Natural killer cell (primary cell): Measurements from ENCODE around the gene ZNF32. TPM values are rescaled to one million over a fixed set of nuclear protein-coding genes. Genes with fewer than 3 reads are reported as not detected.

Experiments used
- ATAC-seq, 3 donors: fragments of 150-1000 bp in 2 of 3; fragments of 200-7000 bp in 1 of 3; cut with Tn5 transposase; 1 replicate in 1 of 3; 2 replicates in 2 of 3; pipeline ENCODE4 v1.10.0; 2021; ENCODE audit warnings: mild to moderate bottlenecking in 2 of 3, moderate library complexity in 2 of 3
- DNase-seq, 2 donors: peaks; one replicate each; pipeline versions ENCODE4 v3.0.0 to v3.0.0-alpha.2; 2013 to 2021; ENCODE audit warnings: mixed read lengths in 1 of 2
- H3K27ac ChIP-seq: one replicate; pipeline ENCODE4 v1.5.1; 2013; ENCODE audit warnings: mild to moderate bottlenecking, low read length
- H3K27me3 ChIP-seq: one replicate; pipeline ENCODE4 v1.6.1; 2013; ENCODE audit warnings: low read length; ENCODE audit not compliant: control insufficient read depth, insufficient read depth
- H3K36me3 ChIP-seq: one replicate; pipeline ENCODE4 v1.6.1; 2013; ENCODE audit warnings: low read length; ENCODE audit not compliant: control insufficient read depth, insufficient read depth
- H3K4me1 ChIP-seq: one replicate; pipeline ENCODE4 v1.6.1; 2013; ENCODE audit warnings: low read length; ENCODE audit not compliant: control insufficient read depth, insufficient read depth
- H3K4me3 ChIP-seq: one replicate; pipeline ENCODE4 v1.5.1; 2013; ENCODE audit warnings: low read length
- H3K9me3 ChIP-seq: one replicate; pipeline ENCODE4 v1.6.1; 2013; ENCODE audit warnings: low read length; ENCODE audit not compliant: control insufficient read depth, insufficient read depth
- H3K27ac Mint-ChIP-seq, 2 donors: one replicate each; pipeline ENCODE4 v1.8.0; 2022; ENCODE audit warnings: mild to moderate bottlenecking in 2 of 2, mixed read lengths in 2 of 2, moderate library complexity in 1 of 2
- H3K27me3 Mint-ChIP-seq, 2 donors: one replicate each; pipeline ENCODE4 v1.8.0; 2022; ENCODE audit warnings: low read depth in 2 of 2, mixed read lengths in 2 of 2
- H3K36me3 Mint-ChIP-seq: one replicate; pipeline ENCODE4 v1.8.0; 2022; ENCODE audit warnings: mixed read lengths
- H3K4me1 Mint-ChIP-seq, 2 donors: one replicate each; pipeline ENCODE4 v1.8.0; 2022; ENCODE audit warnings: mixed read lengths in 2 of 2
- H3K4me3 Mint-ChIP-seq: one replicate; pipeline ENCODE4 v1.8.0; 2022; ENCODE audit warnings: mild to moderate bottlenecking, moderate library complexity, mixed read lengths
- H3K9me3 Mint-ChIP-seq, 2 donors: one replicate each; pipeline ENCODE4 v1.8.0; 2022; ENCODE audit warnings: mixed read lengths in 2 of 2
- CTCF ChIP-seq: fragments of 200-600 bp; IDR thresholded peaks from one replicate; pipeline ENCODE4 v1.8.0; 2022; ENCODE audit warnings: antibody characterized with exemption
- WGBS: methylation state at CpG from one replicate; pipeline ENCODE4 v1.1.7; 2013; ENCODE audit warnings: missing lambda C conversion rate; ENCODE audit not compliant: insufficient coverage; 5-methylcytosine and 5-hydroxymethylcytosine counted together
- intact Hi-C: fragments of 100-400 bp; cut with micrococcal nuclease; formaldehyde crosslinking; loops from one replicate; pipeline ENCODE4 v1.14.2; 2022
- total RNA-seq, 4 donors: library from RNA; stranded (reverse); fragments of 120-200 nt in 1 of 4; gene quantifications; one replicate each; pipeline versions ENCODE4 v1.2.3 to v1.2.4, GENCODE V29; 2013 to 2022

ZNF32 gene, protein sequence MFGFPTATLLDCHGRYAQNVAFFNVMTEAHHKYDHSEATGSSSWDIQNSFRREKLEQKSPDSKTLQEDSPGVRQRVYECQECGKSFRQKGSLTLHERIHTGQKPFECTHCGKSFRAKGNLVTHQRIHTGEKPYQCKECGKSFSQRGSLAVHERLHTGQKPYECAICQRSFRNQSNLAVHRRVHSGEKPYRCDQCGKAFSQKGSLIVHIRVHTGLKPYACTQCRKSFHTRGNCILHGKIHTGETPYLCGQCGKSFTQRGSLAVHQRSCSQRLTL
- 10 to 100 TPM; 19.1 to 28.9 (median 26.2) TPM for total RNA-seq
- total RNA-seq (2013): 62.7 TPM

DNA sequence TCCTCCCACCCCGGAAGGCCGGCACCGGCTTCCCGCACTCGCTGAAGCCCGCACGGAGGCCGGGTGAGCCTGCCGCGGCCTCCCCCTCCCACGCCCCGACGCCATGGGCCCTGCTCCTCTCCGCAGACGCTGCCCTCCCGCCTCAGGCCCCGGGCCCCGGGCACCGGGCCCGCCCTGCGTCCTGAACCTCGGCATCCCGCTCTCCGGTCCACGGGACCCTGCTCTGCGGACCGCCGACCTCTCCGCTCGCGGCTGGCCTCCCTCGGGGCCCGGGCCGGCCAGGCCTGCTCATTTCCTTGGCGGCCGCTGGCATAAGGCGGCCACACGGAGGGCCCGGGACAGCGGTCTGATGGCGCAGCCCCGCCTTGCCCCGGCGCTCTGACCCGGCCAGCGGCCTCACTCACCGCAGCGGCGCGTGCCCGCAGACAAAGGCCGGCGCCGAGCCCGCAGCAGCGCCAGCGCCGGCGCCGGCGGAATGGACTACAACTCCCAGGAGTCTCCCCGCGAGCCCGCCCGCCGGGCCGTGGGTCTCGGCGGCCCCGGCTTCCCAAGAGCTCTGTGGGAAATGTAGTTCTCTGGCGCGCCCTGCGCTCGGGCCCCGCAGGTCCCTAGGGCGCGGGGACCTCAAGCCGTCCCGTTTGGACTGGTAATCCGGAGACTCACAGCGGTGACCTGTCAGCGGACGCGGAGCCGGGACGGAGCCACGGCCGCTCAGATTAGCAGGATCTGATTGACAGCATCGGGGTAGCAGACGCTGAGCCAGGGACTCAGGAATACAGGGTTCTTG lies at the start of gene ZNF32:
ZNF32 (minus strand) TSS at position 484 of the 787 bp plus-strand sequence. CDS start 2,748 bp downstream, outside the sequence.
- Histone ChIP-seq H3K9me3 (peaks cover 28% of the 10 kb centered on the region), H3K27ac (peak within 1 kb of the TSS; percentile 68), H3K36me3 (peaks cover 27% of the 10 kb centered on the region), H3K27me3 (no peaks in the 10 kb centered on the region), H3K4me3 (peak within 1 kb of the TSS; percentile 68), H3K4me1 (peaks cover 16% of the 10 kb centered on the region)
- peak; percentile 96 to 98 (median 96) for ATAC-seq
- H3K36me3 Mint-ChIP-seq: peaks cover 28% of the 10 kb centered on the region
- peaks cover 28% of the 10 kb centered on the region in 2 donors for H3K4me1 Mint-ChIP-seq
- WGBS: under 1% methylated on average over 90 of the region's 90 CpGs
- DNase-seq: peak; percentile 75 to 88
- no peak for TF ChIP-seq CTCF
- peak within 1 kb of the TSS; percentile 97 for H3K4me3 Mint-ChIP-seq
- peaks cover 4 to 16% of the 10 kb centered on the region in 2 donors for H3K9me3 Mint-ChIP-seq
- intact Hi-C loops: loop anchor here (1.0 kb wide), 2 partner anchors 42 to 74 kb away; partner anchors contain the start of genes ZNF239 and ZNF485
- H3K27ac Mint-ChIP-seq: peak within 1 kb of the TSS; percentile 86 to 91
- peaks cover 2 to 4% of the 10 kb centered on the region in 2 donors for H3K27me3 Mint-ChIP-seq

DNA sequence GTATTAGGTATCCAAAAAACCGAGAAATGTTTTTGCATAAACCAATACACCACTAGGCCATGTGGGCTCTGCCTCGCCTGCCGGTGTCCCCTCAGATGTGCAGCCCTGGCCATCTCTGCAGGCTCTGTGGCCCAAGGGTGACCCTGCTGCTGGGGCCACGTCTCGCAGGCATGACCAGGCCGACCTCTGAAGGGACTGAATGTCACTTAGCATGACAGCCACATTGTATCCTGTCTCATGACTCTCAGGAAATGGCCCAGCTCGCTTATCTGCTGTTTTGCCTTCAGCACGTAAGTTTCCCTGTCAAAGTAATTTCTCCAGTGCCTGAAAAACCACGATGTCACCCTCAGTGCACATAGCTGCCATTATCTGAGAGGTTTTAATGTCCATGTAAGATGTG lies 49.5 kb upstream of the ZNF32 start:
- Mint-ChIP-seq H3K9me3 (no peaks in the 10 kb centered on the region), H3K27ac (no peak overlapping the region), H3K27me3 (peaks cover 0 to 11% of the 10 kb centered on the region in 2 donors), H3K36me3 (no peaks in the 10 kb centered on the region), H3K4me1 (no peaks in the 10 kb centered on the region), H3K4me3 (no peak overlapping the region)
- no peak for DNase-seq
- Histone ChIP-seq H3K36me3 (no peaks in the 10 kb centered on the region), H3K27me3 (no peaks in the 10 kb centered on the region), H3K9me3 (no peaks in the 10 kb centered on the region), H3K4me1 (peaks cover 6% of the 10 kb centered on the region), H3K4me3 (no peak overlapping the region), H3K27ac (no peak overlapping the region)
- no peak for ATAC-seq
- WGBS: 31% methylated on average over 9 of the region's 9 CpGs
- intact Hi-C loops: no loop called here
- TF ChIP-seq CTCF: no peak

GRCh38 chr10:43696909-43697483 lies 48.3 kb upstream of the ZNF32 start:
- H3K27me3 ChIP-seq: no peaks in the 10 kb centered on the region
- H3K9me3 ChIP-seq: no peaks in the 10 kb centered on the region

More at GRCh38 chr10:43696909-43697483, 48.3 kb upstream of the ZNF32 start:
- Mint-ChIP-seq H3K4me1 (no peaks in the 10 kb centered on the region), H3K9me3 (no peaks in the 10 kb centered on the region), H3K4me3 (no peak overlapping the region), H3K36me3 (no peaks in the 10 kb centered on the region), H3K27me3 (peaks cover 7 to 19% of the 10 kb centered on the region in 2 donors), H3K27ac (no peak overlapping the region)
- no peak for TF ChIP-seq CTCF
- DNase-seq: no peak
- peaks cover 6% of the 10 kb centered on the region for H3K4me1 ChIP-seq
- intact Hi-C loops: no loop called here
- 80% methylated on average over 11 of the region's 11 CpGs for WGBS
- H3K36me3 ChIP-seq: no peaks in the 10 kb centered on the region
- no peak overlapping the region for H3K4me3 ChIP-seq
- ATAC-seq: no peak
- H3K27ac ChIP-seq: no peak overlapping the region
